LNCAP (cell line): ENCODE measurements around the gene APOC4.

Experiments
- CTCF ChIP-seq: fragments of 450-650 bp; IDR thresholded peaks from 2 replicates; pipeline ENCODE4 v1.5.1; 2017; ENCODE audit warnings: mild to moderate bottlenecking

The APOC4 gene

DNA sequence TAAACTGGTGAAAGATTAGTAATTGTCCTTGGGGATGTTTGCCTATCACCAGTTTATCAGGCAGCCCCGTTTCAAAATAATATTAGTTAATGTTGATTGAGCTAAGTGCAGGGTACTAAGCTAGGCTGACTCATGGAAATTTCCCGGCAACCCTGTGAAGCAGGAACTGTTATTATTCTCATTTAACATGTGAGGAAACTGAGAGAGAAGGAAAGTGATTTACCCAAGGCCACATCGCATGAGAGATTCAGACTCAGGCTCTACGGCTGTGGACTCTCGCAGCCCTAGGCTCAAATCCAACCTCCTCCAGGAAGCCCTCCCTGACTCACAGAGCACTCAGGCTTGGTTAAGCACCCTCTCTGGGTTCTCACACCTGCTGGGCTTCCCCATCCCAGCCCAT is 32.8 kb downstream of the APOC4 start:
- no peak for TF ChIP-seq CTCF

- no peak for TF ChIP-seq CTCF
Observed at GRCh38 chr19:44975444-44975843, 33.4 kb downstream of the APOC4 start.

GRCh38 chr19:44984005-44984404 is 42.0 kb downstream of the APOC4 start:
- TF ChIP-seq CTCF = no peak

DNA sequence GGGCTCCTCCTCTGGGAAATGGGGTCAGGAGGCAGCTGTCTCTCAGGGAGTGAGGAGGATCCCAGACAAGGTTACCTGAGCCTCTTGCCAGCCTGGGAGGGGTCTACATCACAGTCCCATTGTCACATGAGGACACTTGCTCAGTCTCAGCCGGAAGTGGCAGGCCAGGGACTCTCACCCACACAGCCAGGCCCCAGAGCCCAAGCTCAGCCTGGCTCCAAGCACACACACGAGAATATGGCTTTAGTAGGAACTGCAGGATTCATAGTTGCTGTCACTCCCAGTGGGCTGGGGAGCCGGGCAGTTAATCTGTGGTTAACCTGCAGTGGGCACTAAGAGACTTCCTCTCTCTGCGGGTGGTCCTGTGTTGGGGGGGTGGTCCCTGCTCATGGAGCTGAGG is 43.4 kb downstream of the APOC4 start:
- TF ChIP-seq CTCF = no peak

DNA sequence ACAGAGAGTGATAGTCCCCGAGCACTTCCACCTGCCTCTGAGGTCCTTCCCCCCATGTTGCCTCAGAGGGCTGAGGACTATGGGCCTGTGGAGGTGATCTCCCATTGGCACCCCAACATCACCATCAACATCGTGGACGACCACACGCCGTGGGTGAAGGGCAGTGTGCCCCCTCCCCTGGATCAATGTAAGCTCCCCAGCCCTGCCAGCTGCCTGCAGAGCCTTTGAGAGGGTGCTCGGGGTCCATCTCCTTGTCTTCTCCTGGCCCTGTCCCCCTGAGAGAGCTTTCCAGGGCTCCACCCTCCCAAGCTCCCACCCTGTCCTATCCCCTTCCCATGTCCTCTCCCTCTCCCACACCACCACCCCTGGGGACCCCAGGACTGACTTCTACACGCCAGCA is 44.4 kb downstream of the APOC4 start:
- TF ChIP-seq CTCF = no peak

DNA sequence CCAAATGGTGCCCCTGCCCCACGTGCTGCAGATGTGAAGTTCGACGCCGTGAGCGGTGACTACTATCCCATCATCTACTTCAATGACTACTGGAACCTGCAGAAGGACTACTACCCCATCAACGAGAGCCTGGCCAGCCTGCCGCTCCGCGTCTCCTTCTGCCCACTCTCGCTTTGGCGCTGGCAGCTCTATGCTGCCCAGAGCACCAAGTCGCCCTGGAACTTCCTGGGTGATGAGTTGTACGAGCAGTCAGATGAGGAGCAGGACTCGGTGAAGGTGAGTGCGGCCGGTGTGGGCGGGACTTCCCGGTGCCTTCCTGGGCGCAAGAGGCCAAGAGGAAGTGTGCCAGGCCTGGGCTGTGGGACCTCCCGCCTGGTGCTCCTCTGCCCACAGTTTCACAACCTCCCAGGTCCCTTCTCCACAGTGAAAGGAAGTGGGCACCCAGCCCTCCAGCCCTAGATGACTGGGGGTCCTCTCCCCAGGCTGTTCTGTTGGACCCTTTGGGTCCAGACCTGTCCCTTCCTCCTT is 45.2 kb downstream of the APOC4 start:
- TF ChIP-seq CTCF = no peak

DNA sequence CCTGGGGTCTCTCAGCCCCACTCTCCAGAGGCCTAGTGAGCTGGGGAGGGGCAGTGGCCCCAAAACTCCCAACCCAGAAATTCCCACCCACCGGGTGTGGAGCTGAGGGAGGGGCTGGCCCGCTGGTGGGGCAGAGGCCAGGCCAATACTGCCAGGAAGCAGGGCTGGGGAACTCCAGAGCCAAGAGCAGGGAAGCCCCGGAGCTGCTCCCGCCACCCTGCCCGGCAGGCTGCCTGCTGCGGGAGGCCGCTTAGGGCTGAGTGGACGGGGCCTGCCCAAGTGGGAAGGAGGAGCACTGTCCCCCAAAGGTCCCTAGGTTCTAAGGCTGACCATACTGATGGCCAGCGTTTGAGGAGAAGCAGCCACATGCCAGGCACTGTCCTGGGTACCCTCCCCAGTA is 46.2 kb downstream of the APOC4 start:
- no peak for TF ChIP-seq CTCF

- TF ChIP-seq CTCF = peak; percentile 49
Observed at GRCh38 chr19:44988896-44989556, 47.0 kb downstream of the APOC4 start.
